HUES6 (cell line): ENCODE measurements around the gene CD58.

Source experiments
- H3K27ac ChIP-seq: 2 replicates; pipeline ENCODE4 v1.7.0; 2013; ENCODE audit warnings: low read depth, mild to moderate bottlenecking, low read length, inconsistent platforms
- H3K27me3 ChIP-seq: 2 replicates; pipeline ENCODE4 v1.6.1; 2013; ENCODE audit warnings: low read length; ENCODE audit not compliant: control insufficient read depth, insufficient read depth
- H3K36me3 ChIP-seq: 2 replicates; pipeline ENCODE4 v1.6.1; 2013; ENCODE audit warnings: low read length; ENCODE audit not compliant: control insufficient read depth, insufficient read depth
- H3K4me1 ChIP-seq: 2 replicates; pipeline ENCODE4 v1.6.1; 2013; ENCODE audit warnings: low read length; ENCODE audit not compliant: control insufficient read depth, insufficient read depth
- H3K4me3 ChIP-seq: 2 replicates; pipeline ENCODE4 v1.5.1; 2013; ENCODE audit warnings: low read depth, low read length
- H3K9ac ChIP-seq: one replicate; pipeline ENCODE4 v1.6.1; 2013; ENCODE audit warnings: mild to moderate bottlenecking, low read length
- H3K9me3 ChIP-seq: 2 replicates; pipeline ENCODE4 v1.6.1; 2013; ENCODE audit warnings: low read depth, low read length; ENCODE audit not compliant: control insufficient read depth, insufficient read depth

Gene CD58

GRCh38 chr1:116578581-116578980, 7.8 kb upstream of the CD58 start:
- no peak overlapping the region for H3K27ac ChIP-seq
- H3K9ac ChIP-seq, result no peak overlapping the region
- no peak overlapping the region for H3K4me3 ChIP-seq
- H3K9me3 ChIP-seq, result no peaks in the 10 kb centered on the region
- H3K4me1 ChIP-seq, result no peaks in the 10 kb centered on the region
- no peaks in the 10 kb centered on the region for H3K27me3 ChIP-seq
- peaks cover 19% of the 10 kb centered on the region for H3K36me3 ChIP-seq

GRCh38 chr1:116577759-116578314, 7.0 kb upstream of the CD58 start:
- Histone ChIP-seq H3K36me3 (peaks cover 12% of the 10 kb centered on the region; the same call in 1 of the 2 replicates), H3K4me1 (no peaks in the 10 kb centered on the region; the same call in 1 of the 2 replicates), H3K9me3 (no peaks in the 10 kb centered on the region)

GRCh38 chr1:116574581-116575291, 3.9 kb upstream of the CD58 start:
- H3K9ac ChIP-seq, result peak overlapping the region; percentile 8
- no peak overlapping the region for H3K27ac ChIP-seq

More at GRCh38 chr1:116577759-116578314, 7.0 kb upstream of the CD58 start:
- Histone ChIP-seq H3K9ac (no peak overlapping the region), H3K27ac (no peak overlapping the region), H3K4me3 (no peak overlapping the region), H3K27me3 (no peaks in the 10 kb centered on the region)

GRCh38 chr1:116573431-116574095, 2.7 kb upstream of the CD58 start:
- Histone ChIP-seq H3K4me3 (no peak overlapping the region), H3K9ac (no peak overlapping the region), H3K36me3 (0 out of 2 replicates have a peak, but pooled peaks cover 4% of the 10 kb centered on the region), H3K4me1 (peaks cover 17% of the 10 kb centered on the region), H3K27ac (no peak overlapping the region), H3K27me3 (peaks cover 9% of the 10 kb centered on the region), H3K9me3 (no peaks in the 10 kb centered on the region)

More at GRCh38 chr1:116574581-116575291, 3.9 kb upstream of the CD58 start:
- H3K4me1 ChIP-seq, result peaks cover 15% of the 10 kb centered on the region
- H3K36me3 ChIP-seq, result peaks cover 8% of the 10 kb centered on the region; the same call in 1 of the 2 replicates
- H3K4me3 ChIP-seq, result no peak overlapping the region
- peaks cover 9% of the 10 kb centered on the region for H3K27me3 ChIP-seq
- H3K9me3 ChIP-seq, result no peaks in the 10 kb centered on the region

GRCh38 chr1:116572771-116573430, 2.1 kb upstream of the CD58 start:
- H3K4me1 ChIP-seq, result peaks cover 17% of the 10 kb centered on the region

GRCh38 chr1:116572099-116572498, 1.3 kb upstream of the CD58 start:
- no peak overlapping the region for H3K27ac ChIP-seq
- H3K4me3 ChIP-seq, result peak overlapping the region; percentile 93; the same call in 1 of the 2 replicates
- H3K9me3 ChIP-seq, result no peaks in the 10 kb centered on the region
- H3K4me1 ChIP-seq, result peaks cover 17% of the 10 kb centered on the region
- no peak overlapping the region for H3K9ac ChIP-seq
- H3K27me3 ChIP-seq, result peaks cover 9% of the 10 kb centered on the region
- H3K36me3 ChIP-seq, result 0 out of 2 replicates have a peak, but pooled peaks cover 3% of the 10 kb centered on the region

More at GRCh38 chr1:116572771-116573430, 2.1 kb upstream of the CD58 start:
- Histone ChIP-seq H3K9ac (no peak overlapping the region), H3K27me3 (peaks cover 9% of the 10 kb centered on the region), H3K9me3 (no peaks in the 10 kb centered on the region), H3K27ac (no peak overlapping the region), H3K36me3 (0 out of 2 replicates have a peak, but pooled peaks cover 4% of the 10 kb centered on the region), H3K4me3 (no peak overlapping the region)

GRCh38 chr1:116571215-116571919, 541 bp upstream of the CD58 start:
- Histone ChIP-seq H3K4me3 (peak overlapping the region; percentile 93), H3K9me3 (no peaks in the 10 kb centered on the region), H3K4me1 (peaks cover 17% of the 10 kb centered on the region), H3K36me3 (no peaks in the 10 kb centered on the region), H3K27ac (no peak overlapping the region; the same call in 1 of the 2 replicates), H3K27me3 (peaks cover 9% of the 10 kb centered on the region), H3K9ac (peak overlapping the region; percentile 50)

GRCh38 chr1:116569776-116570357, 959 bp downstream of the CD58 start:
- Histone ChIP-seq H3K27ac (no peak overlapping the region), H3K27me3 (peaks cover 9% of the 10 kb centered on the region), H3K4me3 (peak overlapping the region; percentile 93), H3K4me1 (peaks cover 17% of the 10 kb centered on the region), H3K36me3 (no peaks in the 10 kb centered on the region), H3K9ac (peak overlapping the region; percentile 0), H3K9me3 (peaks cover under 1% of the 10 kb centered on the region; the same call in 1 of the 2 replicates)

GRCh38 chr1:116569381-116569670, 1.5 kb downstream of the CD58 start:
- Histone ChIP-seq H3K27ac (no peak overlapping the region), H3K4me1 (peaks cover 17% of the 10 kb centered on the region), H3K9ac (no peak overlapping the region), H3K9me3 (peaks cover 4% of the 10 kb centered on the region; the same call in 1 of the 2 replicates), H3K36me3 (no peaks in the 10 kb centered on the region), H3K27me3 (peaks cover 9% of the 10 kb centered on the region), H3K4me3 (no peak overlapping the region)
